HK-2 (cell line): ENCODE results near the gene ABCC12.

ENCODE experiments used
- DNase-seq: peaks from one replicate; pipeline ENCODE4 v3.0.0-alpha.2; 2018; ENCODE audit not compliant: unreplicated experiment

ABCC12 gene

DNA sequence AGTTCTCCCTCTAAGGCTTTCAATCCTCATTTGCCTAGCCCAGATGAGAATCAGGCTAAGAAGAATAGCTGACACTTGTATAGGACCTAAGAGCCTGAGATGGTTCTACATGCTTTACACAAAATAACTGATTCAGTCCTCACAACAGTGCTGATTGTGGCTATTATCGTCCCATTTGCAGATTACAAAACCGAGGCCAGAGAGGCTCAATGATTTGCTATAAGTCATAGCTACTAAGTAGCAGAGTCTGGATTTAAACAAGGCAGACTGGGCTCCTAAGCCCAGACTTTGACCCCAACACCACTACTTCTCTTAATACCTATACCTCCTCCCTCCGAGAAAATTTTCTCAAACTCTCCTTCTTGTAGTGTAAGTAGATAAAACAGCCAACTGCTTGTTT lies 23.1 kb downstream of the ABCC12 start:
- no peak for DNase-seq

DNA sequence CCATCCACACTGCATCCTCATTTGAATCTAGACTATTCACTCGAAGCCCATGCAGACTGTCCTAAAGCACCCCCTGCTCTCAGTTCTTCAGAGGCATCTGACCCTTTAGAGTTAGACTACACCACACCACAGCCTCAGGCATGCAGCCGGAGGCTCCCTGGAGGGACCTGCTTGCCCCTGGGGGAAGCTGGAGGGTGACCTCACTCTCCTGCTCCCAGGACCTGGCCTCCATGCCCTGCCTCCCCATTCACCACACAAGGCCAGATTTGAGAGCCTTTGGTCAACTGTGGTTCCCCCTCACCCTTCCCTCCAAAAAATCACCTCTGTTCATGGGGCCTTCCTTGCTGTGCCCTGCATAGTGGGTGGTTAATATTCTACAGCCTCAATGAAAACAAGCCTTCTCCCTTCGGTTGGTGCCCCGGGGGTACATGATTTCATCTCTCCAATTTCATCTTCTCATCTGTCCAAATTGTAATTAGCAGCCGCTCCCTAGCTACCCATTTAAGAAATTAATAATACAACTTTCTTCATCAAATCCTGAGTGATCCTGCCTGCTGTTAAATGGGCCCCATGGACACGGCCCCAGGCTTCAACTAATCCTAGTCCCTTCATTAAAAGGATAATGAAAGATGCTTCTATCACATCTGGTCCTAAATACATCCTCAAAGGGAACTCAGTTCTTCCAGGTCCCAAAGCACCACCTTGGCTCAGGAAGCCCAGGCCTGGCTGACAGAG lies 24.4 kb downstream of the ABCC12 start:
- DNase-seq, result no peak

DNA sequence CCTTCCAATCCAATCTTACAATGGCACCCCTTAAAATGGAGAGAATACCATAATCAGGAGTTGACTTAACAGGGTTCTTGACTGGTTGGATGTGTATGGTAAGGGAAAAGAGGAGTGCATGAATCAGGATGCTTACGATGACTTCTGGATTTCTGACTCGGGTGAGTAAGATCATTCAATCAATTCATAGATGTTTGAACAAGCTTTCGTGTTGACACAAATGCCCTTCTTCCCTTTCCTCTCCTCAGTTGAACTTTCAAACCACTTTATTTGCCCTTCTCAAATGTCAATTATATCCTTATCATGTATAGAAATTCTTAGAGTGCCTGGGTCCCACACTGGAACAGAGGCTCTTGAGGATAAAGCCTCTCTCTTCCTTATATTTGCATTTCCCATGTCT lies 25.9 kb downstream of the ABCC12 start:
- DNase-seq, result no peak

DNA sequence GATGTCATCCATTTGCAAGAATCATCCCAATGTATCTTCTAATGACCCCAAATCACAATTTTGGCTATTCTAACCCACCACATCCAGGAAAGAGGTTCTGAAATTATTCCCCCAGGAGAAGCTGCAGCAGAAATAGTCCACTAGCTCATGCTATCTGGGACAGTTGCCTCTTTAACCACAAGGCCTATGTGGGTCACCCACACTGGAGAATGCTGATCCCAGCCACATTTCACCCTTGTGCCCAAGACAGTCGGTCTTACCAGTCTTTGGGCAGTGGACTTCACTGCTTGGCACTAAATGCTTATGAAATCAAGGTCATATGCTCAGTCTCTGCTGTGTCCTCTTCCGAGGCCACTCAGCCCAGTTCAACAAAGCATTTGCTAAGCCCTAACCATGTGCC lies 27.0 kb downstream of the ABCC12 start:
- no peak for DNase-seq

DNA sequence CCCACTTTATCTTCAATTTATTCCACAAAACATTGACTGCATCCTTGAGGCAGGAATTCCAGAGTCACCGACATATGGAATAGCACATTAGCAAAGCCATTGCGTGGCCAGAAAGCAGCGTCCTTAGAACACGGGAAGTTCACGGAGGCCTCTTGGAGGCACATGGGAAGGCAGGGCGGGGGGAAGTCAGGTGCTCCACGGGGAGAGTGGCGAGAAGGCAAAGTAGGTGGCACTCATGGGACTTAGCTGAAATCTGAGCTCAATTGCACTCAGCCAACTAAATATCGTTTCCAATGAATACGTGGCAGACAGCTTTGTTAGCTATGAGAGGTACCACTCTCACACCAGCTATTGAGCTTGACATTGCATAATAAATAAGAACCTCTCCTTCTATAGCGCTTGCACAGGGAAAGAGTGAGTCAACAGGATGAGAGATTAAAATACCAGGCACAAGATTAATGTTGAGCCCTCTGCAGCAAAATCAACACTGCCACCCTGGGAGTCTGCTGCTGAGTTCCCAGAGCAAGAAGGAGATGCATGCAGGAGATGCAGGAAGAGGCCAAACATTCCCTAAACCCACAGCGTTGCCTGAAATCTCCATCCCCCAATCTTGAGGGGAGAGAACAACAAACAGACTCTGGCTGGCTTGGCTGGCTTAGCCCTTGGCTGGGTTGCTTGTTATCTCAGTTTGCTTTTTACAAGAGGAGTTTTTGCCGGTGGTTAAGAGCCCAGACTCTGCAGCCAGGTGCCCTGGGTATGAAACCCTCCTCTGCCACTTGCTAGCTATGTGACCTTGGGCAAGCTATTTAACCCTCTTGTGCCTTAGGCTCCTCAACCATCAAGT lies 28.8 kb downstream of the ABCC12 start:
- DNase-seq, result peak; percentile 60

DNA sequence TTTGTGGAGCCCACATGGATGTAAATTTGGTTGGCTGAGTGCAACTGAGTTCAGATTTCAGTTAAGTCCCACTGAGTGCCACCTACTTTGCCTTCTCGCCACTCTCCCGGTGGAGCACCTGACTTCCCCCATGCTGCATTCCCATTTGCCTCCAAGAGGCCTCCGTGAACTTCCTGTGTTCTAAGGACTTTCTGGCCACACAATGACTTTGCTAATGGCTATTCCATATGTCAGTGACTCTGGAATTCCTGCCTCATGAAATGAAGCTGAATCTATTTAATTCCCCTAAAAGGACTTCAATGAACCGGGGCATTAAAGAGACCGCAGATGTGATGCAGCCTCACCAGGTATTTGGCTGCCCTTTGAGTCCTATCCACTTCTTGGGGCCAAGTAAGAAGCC lies 29.9 kb downstream of the ABCC12 start:
- no peak for DNase-seq

DNA sequence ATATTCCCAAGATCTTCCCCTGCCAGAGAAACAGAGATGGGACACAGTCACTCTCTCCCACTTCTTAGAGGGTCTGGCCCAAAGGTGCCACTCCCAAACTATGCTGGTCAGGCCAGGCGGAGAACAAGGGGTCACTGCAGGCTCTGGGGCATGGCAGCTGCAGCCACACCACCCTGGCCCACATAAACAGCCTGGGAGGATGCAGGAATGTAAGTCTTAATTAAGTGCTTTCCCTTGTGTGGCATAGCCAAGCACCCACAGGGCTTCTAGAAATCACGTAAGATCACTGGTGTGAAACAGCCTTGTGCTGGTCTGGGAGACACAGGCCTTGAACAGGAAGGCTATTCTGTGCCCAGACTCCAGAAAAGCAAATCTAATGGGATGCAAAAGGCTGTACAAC lies 31.5 kb downstream of the ABCC12 start:
- DNase-seq, result no peak

DNA sequence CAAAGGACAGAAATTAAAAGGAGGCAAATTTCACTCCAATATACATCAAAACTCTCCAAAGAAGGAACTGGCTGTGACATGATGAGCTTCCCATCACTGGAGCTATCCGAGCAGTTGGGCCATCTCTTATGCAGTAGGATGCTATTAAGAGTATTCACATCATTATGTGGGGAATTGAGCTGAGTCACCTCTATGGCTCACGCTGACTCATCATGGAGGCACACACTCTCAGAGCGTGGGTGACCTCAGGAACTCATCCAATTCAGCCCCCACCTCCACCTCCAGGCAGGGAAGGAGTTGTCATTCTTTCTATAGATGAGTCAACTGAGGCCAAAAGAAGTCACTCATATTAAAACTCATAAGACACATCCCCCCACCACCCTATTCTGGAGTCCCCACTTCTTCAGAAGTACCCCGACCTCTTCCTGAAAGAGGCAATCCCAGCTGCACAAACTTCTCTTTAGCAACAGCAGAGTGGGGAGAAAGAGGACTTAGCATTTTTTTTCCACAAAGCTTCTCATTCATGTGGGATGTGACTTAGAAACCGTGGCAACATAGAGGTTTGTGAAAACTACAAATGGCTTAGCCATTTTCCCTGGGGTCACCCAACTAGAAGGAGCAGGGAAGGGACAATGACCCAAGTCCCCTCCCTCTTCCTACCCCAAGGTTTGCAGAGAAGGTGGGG lies 32.5 kb downstream of the ABCC12 start:
- DNase-seq, result peak; percentile 86

DNA sequence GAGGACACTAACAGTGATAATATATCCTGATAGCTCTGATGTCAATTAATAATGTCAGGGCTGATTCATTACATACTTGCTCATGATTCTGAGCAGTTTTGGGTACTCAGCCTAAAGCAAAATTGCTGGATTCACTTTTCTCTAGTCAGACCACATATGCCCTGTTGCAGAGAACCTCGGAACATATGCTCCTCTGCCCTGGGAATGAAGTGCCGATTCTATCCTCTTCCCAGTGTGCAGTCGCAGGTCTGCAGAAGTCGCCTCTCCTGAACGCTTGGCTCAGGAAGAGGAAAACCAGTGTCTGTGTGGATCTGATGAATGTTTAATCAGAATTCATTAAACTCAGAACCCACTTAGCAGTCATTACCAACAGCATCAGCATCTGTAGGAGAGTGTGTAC lies 34.5 kb downstream of the ABCC12 start:
- no peak for DNase-seq

DNA sequence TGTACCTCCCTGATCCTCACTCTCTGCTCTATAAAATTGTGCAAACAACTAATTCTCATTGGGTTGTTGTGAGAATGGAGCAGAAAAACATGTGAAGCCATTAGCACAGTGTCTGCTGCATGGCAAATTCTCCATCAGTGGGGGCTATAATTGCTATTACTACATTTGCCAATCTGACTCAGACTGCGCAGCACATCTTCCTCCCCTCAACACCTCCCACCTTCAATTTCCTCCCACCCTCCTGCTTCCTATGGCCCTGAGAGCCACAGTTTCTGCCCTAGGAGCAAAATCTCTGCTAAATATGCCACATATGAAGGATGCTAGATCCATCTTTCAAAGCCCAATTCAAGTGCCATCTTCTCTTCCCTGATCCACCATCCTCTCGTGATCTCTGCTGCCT lies 37.0 kb downstream of the ABCC12 start:
- no peak for DNase-seq

DNA sequence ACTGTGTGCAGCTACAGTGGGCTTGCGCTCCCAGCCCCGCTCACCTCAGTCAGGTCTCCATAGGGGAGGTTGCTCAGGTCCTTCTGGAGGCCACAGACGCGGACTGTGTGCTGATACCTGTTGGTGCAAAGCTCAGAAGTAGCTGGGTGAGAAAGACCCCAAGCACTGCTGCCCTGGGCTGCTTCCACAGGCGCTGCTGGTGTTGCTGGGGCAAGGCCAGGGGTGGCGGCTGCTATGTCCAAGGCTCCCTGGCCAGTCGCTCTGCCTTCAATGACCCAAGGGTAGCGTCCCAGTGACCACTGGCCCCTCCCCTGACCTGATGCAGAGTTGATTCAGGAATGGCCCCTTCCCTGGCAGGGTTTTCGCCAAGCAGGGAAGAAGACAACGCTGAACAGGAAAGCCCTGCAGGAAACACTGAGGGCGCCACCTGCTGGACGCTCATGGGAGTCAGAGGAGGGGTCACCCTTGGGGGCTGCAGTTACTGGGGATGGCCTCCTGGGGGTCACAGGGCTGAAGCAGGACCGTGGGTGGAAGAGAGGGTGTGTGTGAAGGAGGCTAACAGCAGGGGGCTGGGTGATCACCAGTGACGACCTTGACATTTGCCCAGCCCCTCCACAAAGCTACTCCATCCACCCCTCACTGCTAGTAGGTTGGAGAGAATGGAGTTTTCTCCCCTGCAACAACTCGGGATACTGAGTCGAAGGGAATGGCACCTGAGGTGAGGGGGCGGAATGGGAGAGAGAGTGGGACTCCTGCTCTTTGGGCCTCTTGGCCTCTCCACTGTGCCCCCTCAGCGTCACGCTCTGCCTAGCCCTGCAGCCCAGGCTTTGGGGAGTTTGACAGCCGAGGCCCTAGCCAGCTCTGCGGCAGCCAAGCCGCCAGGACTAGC lies 38.3 kb downstream of the ABCC12 start:
- peak; percentile 57 for DNase-seq

DNA sequence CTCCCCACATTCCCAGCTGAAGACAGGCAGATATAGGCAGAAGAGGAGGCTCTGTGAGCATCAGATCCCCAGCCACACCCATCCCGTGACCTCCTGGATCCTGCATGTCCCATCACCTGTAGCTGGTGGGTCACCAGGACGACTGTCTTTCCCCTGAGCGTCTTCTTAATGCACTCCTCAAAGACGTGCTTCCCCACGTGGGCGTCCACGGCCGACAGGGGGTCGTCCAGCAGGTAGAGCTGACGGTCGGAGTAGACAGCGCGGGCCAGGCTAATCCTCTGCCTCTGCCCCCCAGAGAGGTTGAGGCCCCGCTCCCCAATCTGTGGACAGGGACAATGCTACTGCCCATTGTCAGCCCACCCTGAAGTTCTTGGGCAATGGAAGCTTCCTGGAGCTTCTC lies 40.5 kb downstream of the ABCC12 start:
- no peak for DNase-seq

DNA sequence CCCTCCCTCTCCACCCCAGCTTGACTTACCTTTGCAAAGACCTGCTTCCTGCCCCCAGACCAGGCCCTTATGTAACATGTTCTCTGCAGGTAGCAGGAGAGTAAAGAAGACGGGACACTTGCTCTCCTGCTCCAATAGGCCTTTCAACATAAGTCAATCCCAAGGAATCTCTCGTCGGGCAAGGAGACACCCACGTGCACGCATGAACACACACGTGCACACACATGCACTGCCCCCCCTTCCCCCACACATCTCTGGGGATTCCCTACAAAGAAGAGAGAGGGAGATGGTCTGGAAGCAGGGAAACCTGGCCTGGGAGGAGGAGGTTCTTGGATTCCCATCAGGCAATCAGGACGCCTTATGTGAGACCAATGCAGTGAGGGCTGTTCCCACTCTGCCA lies 41.4 kb downstream of the ABCC12 start:
- no peak for DNase-seq

DNA sequence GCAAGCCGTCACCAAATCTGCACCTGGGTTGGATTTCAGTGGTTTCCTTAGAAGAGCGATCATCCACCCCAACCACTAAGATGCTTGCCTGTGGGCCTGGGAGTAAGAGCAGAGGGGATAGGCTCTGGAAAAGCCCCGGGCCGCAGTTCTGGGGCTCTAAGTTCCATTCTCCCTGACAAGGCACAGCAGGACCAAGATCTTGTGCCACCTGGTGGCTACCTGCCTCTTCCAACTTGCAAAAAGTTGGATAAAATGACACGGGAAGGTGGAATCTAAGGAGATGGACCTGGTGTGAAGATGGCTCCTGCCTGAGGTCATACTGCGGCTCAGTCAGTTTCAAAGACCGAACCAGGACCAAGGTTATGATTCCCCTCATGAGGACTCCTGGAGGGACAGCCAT lies 42.3 kb downstream of the ABCC12 start:
- DNase-seq, result no peak

DNA sequence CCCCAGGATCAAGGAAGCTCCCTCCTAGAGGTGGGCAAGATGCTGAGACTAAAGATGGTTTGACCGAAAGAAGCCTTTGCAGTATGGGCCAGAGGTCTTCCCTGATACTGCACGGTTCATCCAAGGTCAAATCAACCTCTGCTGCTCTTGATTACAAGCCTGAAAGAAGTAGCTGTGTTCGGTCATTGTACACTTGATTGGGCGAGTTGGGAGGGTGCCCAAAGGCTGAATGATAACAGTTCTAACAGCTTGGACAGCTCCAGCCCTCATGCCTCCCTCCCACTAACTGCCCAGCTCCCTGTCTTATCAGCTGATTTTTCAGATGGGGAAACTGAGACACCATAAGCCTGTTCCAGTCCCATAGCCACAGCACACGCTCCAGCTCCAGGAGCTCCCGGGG lies 42.8 kb downstream of the ABCC12 start:
- no peak for DNase-seq

DNA sequence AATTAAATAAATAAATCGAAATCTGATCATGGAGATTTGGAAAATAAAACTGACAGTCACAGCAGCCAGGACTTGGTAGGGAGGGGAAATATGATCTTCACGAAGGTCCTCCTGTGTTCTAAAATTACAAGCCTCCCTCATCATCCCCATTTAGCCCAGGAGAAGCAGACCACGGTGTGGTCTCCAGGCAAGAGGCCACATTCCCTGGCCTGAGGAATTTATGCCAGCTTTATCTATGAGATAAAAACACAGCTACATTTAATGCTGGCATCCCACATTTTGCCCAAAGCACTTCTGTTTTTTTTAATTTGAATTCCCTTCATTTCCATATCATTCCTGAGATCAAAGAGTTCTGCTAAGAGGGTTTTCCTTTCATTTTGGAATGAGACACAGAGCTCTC lies 43.2 kb downstream of the ABCC12 start:
- DNase-seq, result no peak

DNA sequence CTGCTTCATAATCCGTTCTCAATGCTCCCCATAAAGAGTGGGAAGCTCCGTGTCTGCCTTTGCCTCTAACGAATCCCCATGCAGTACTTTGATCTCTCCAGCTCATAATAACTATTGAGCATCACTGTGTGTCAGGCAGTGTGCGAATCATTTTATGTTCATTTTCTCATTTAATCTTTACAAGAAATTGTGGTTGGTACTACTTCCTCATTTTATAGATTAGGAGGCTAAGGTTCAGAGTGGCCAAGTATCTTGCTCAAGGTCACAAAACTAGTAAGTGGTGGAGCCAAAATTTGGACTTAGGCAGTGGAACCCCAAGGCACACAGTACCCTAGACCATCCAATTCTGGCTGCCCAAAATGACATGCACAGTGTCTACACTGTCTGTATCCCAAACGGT lies 44.8 kb downstream of the ABCC12 start:
- DNase-seq, result no peak

DNA sequence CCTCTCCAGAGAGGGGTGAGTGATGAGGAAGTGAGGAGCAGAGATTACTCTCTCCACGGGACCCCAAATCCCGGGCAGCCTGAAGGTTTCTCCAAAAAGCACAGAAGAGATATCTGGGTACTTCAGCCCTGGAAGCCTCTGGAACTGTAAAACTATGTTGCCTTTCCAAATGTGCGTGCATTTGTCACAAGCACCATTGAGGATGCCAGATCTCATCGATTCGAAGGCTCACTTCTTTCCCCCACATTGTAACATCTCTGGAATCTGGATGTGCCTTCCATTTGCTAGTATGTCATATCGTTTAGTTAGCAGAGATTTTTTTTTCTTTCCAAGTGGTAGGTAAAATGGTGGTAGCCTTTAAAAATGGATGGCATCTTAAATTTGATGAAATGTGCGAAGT lies 45.8 kb downstream of the ABCC12 start:
- DNase-seq, result no peak

DNA sequence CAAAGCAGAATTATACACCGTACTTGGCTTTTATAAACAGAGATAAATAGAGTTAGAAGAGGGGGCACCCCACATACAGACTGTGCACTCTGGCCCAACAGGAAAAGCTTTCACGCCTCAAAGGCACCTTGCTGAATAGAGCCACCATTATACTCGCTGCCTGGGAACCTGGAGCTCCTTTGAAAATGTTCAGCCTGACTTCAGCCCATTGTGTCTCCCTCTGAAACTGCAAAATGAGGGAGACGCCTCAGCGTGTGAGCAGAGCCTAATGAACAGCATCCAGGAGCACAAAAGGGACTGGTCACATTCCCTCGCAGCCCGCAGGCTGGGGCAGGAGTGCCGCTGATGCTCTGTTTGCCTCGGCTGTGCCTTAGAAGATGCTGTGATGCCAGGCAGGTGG lies 46.3 kb downstream of the ABCC12 start:
- DNase-seq, result no peak

DNA sequence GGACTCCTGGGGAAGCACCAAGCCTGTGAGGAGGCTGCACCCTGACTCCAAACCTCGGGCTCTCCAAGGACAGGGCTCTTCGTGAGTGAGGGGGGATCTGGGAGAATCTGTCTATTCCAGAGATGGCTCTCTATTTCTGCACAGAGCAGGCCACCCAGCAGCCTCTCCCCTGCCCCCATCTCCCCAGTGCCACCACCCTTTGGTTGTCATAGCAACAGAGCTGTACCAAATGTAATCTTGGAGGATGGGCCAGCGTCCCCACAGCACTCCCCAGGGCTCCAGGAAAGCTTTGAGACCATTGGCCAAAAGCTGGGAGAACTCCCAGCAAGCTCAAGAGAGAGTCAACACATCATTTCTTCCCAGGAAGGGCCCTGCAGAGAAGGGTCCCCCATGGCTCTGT lies 49.3 kb downstream of the ABCC12 start:
- no peak for DNase-seq
